Non-pigmented ciliary epithelial cell (primary cell): ENCODE data around the gene RRBP1.

Source experiments
- DNase-seq: peaks from one replicate; pipeline ENCODE4 v3.0.0-alpha.2; 2010; ENCODE audit warnings: low read depth

The RRBP1 gene

GRCh38 chr20:17633850-17634500, 48.1 kb downstream of the RRBP1 start:
- DNase-seq: no peak

GRCh38 chr20:17633221-17633849, 48.7 kb downstream of the RRBP1 start:
- DNase-seq: no peak

GRCh38 chr20:17631576-17632319, 50.3 kb downstream of the RRBP1 start:
- no peak for DNase-seq

GRCh38 chr20:17630806-17631195, 51.2 kb downstream of the RRBP1 start:
- DNase-seq: no peak

GRCh38 chr20:17630151-17630805, 51.8 kb downstream of the RRBP1 start:
- DNase-seq: no peak

- DNase-seq: no peak
These were observed 52.4 kb downstream of the RRBP1 start for GRCh38 chr20:17629678-17630089.

GRCh38 chr20:17629025-17629424, 53.0 kb downstream of the RRBP1 start:
- no peak for DNase-seq

- DNase-seq: no peak
These were observed 53.8 kb downstream of the RRBP1 start for GRCh38 chr20:17628101-17628841.

- no peak for DNase-seq
These were observed 54.7 kb downstream of the RRBP1 start for GRCh38 chr20:17627101-17627955.

GRCh38 chr20:17626217-17627007, 55.6 kb downstream of the RRBP1 start:
- no peak for DNase-seq

- DNase-seq: no peak
These were observed 56.6 kb downstream of the RRBP1 start for GRCh38 chr20:17625246-17626051.

GRCh38 chr20:17624551-17625245, 57.3 kb downstream of the RRBP1 start:
- DNase-seq: no peak

GRCh38 chr20:17624070-17624469, 58.0 kb downstream of the RRBP1 start:
- no peak for DNase-seq

GRCh38 chr20:17622851-17623508, 59.1 kb downstream of the RRBP1 start:
- no peak for DNase-seq

- DNase-seq: no peak
These were observed 59.8 kb downstream of the RRBP1 start for GRCh38 chr20:17622086-17622850.

- DNase-seq: no peak
These were observed 60.6 kb downstream of the RRBP1 start for GRCh38 chr20:17621229-17621968.
